MM.1S (cell line): ENCODE data around the gene VSNL1.

ENCODE experiments used
- DNase-seq: peaks from one replicate; pipeline ENCODE4 v3.0.0-alpha.2; 2015
- H2AFZ ChIP-seq: fragments of 300-600 bp; sonication (generic); 2 replicates; pipeline ENCODE4 v1.6.0; 2016; ENCODE audit warnings: antibody characterized with exemption, low read length
- H3F3A ChIP-seq: fragments of 300-600 bp; sonication (generic); 2 replicates; pipeline ENCODE4 v1.6.1; 2016; ENCODE audit warnings: mild to moderate bottlenecking, antibody characterized with exemption, low read length, moderate library complexity, mixed read lengths; ENCODE audit not compliant: insufficient read depth
- H3K27ac ChIP-seq: fragments of 300-600 bp; sonication (generic); 2 replicates; pipeline ENCODE4 v1.5.1; 2016; ENCODE audit warnings: mild to moderate bottlenecking, low read length
- H3K27me3 ChIP-seq: fragments of 300-600 bp; sonication (generic); replicated peaks from 2 replicates; pipeline ENCODE4 v1.6.0; 2016; ENCODE audit warnings: low read length; ENCODE audit not compliant: insufficient read depth
- H3K36me3 ChIP-seq: fragments of 300-600 bp; sonication (generic); replicated peaks from 2 replicates; pipeline ENCODE4 v1.6.1; 2016; ENCODE audit warnings: mild to moderate bottlenecking, low read length, mixed read lengths; ENCODE audit not compliant: insufficient read depth
- H3K4me1 ChIP-seq: fragments of 300-600 bp; sonication (generic); 2 replicates; pipeline ENCODE4 v1.6.1; 2016; ENCODE audit warnings: low read length, mixed read lengths
- H3K4me2 ChIP-seq: fragments of 300-600 bp; sonication (generic); 2 replicates; pipeline ENCODE4 v1.6.0; 2016; ENCODE audit warnings: low read depth, low read length
- H3K4me3 ChIP-seq: fragments of 300-600 bp; sonication (generic); 2 replicates; pipeline ENCODE4 v1.5.1; 2016; ENCODE audit warnings: low read length, mixed read lengths
- H3K79me2 ChIP-seq: fragments of 300-600 bp; sonication (generic); 2 replicates; pipeline ENCODE4 v1.6.1; 2016; ENCODE audit warnings: mixed run types, low read length, mixed read lengths
- H3K9ac ChIP-seq: fragments of 300-600 bp; sonication (generic); 2 replicates; pipeline ENCODE4 v1.6.1; 2016; ENCODE audit warnings: low read length, mixed read lengths
- H3K9me2 ChIP-seq: fragments of 300-600 bp; sonication (generic); replicated peaks from 2 replicates; pipeline ENCODE4 v1.6.1; 2016; ENCODE audit warnings: mild to moderate bottlenecking, low read length, mixed read lengths; ENCODE audit not compliant: insufficient read depth
- H3K9me3 ChIP-seq: fragments of 300-600 bp; sonication (generic); replicated peaks from 2 replicates; pipeline ENCODE4 v1.6.1; 2016; ENCODE audit warnings: mild to moderate bottlenecking, low read length, mixed read lengths; ENCODE audit not compliant: insufficient read depth
- H4K20me1 ChIP-seq: fragments of 300-600 bp; sonication (generic); 2 replicates; pipeline ENCODE4 v1.6.1; 2016; ENCODE audit warnings: mild to moderate bottlenecking, low read length, moderate library complexity, mixed read lengths; ENCODE audit not compliant: insufficient read depth
- CTCF ChIP-seq: fragments of 300-600 bp; sonication (generic); IDR thresholded peaks from 2 replicates; pipeline ENCODE4 v1.5.1; 2016; ENCODE audit warnings: antibody characterized with exemption, low read length, mixed read lengths
- EZH2 ChIP-seq: fragments of 300-600 bp; sonication (generic); optimal IDR thresholded peaks from 2 replicates; pipeline ENCODE3; 2017; ENCODE audit warnings: low read depth, mild to moderate bottlenecking, antibody characterized with exemption, low read length, mixed read lengths
- EZH2phosphoT487 ChIP-seq: fragments of 300-600 bp; sonication (generic); IDR thresholded peaks from 2 replicates; pipeline ENCODE4 v1.6.1; 2018; ENCODE audit warnings: antibody characterized with exemption, low read length

Gene VSNL1

GRCh38 chr2:17662723-17663122 lies 122.2 kb downstream of the VSNL1 start:
- no peak for TF ChIP-seq EZH2phosphoT487
- TF ChIP-seq CTCF: no peak
- no peak for TF ChIP-seq EZH2
- Histone ChIP-seq H3K36me3 (peaks cover 5% of the 10 kb centered on the region; the same call in 1 of the 2 replicates), H3K4me1 (no peaks in the 10 kb centered on the region), H3K4me2 (no peak overlapping the region), H3K4me3 (no peak overlapping the region), H4K20me1 (no peaks in the 10 kb centered on the region), H3K79me2 (no peaks in the 10 kb centered on the region), H3K27me3 (no peaks in the 10 kb centered on the region), H2AFZ (no peak overlapping the region), H3K27ac (no peak overlapping the region), H3F3A (no peaks in the 10 kb centered on the region), H3K9me2 (no peaks in the 10 kb centered on the region), H3K9me3 (no peaks in the 10 kb centered on the region), H3K9ac (no peak overlapping the region)
- no peak for DNase-seq

GRCh38 chr2:17664534-17664933 lies 124.0 kb downstream of the VSNL1 start:
- no peak overlapping the region for H3K4me3 ChIP-seq
- no peaks in the 10 kb centered on the region for H4K20me1 ChIP-seq
- H3K4me1 ChIP-seq: no peaks in the 10 kb centered on the region
- no peak overlapping the region for H2AFZ ChIP-seq
- no peak overlapping the region for H3K9ac ChIP-seq
- TF ChIP-seq EZH2: no peak
- TF ChIP-seq EZH2phosphoT487: no peak
- TF ChIP-seq CTCF: no peak
- H3K9me3 ChIP-seq: no peaks in the 10 kb centered on the region
- no peaks in the 10 kb centered on the region for H3F3A ChIP-seq
- H3K79me2 ChIP-seq: no peaks in the 10 kb centered on the region
- no peaks in the 10 kb centered on the region for H3K27me3 ChIP-seq
- H3K4me2 ChIP-seq: no peak overlapping the region
- no peak for DNase-seq
- peaks cover 5% of the 10 kb centered on the region; the same call in 1 of the 2 replicates for H3K36me3 ChIP-seq
- H3K9me2 ChIP-seq: no peaks in the 10 kb centered on the region
- no peak overlapping the region for H3K27ac ChIP-seq

GRCh38 chr2:17667898-17668297 lies 127.4 kb downstream of the VSNL1 start:
- no peaks in the 10 kb centered on the region for H3F3A ChIP-seq
- no peaks in the 10 kb centered on the region for H3K27me3 ChIP-seq
- H3K27ac ChIP-seq: no peak overlapping the region
- no peak for TF ChIP-seq CTCF
- TF ChIP-seq EZH2: no peak
- no peak for TF ChIP-seq EZH2phosphoT487
- H3K4me3 ChIP-seq: no peak overlapping the region
- H3K4me2 ChIP-seq: no peak overlapping the region
- H3K79me2 ChIP-seq: no peaks in the 10 kb centered on the region
- DNase-seq: no peak
- H4K20me1 ChIP-seq: no peaks in the 10 kb centered on the region
- no peak overlapping the region for H3K9ac ChIP-seq
- no peaks in the 10 kb centered on the region for H3K4me1 ChIP-seq
- no peak overlapping the region for H2AFZ ChIP-seq
- H3K9me2 ChIP-seq: no peaks in the 10 kb centered on the region
- H3K36me3 ChIP-seq: peaks cover 9% of the 10 kb centered on the region; the same call in 1 of the 2 replicates
- H3K9me3 ChIP-seq: no peaks in the 10 kb centered on the region
